GM18498 (cell line): ENCODE measurements around the gene DGKZ.
A peak's percentile ranks its signal among the peaks of the same experiment; 100 is the strongest.

Experiments
- ATAC-seq: cut with Tn5 transposase; IDR thresholded peaks from one replicate; pipeline ENCODE4 v1.9.1; 2021; ENCODE audit warnings: mild to moderate bottlenecking, moderate library complexity; ENCODE audit not compliant: unreplicated experiment

The DGKZ gene

GRCh38 chr11:46391578-46392420 is 44.5 kb downstream of the DGKZ start, which contains the start of gene CHRM4:
CHRM4 (minus strand) TSS chr11:46391776; CDS start chr11:46386557, 5,219 bp downstream.
- no peak for ATAC-seq

- ATAC-seq = peak; percentile 70
These were observed 45.4 kb downstream of the DGKZ start for GRCh38 chr11:46392421-46393230.

GRCh38 chr11:46393231-46393616 is 46.0 kb downstream of the DGKZ start:
- no peak for ATAC-seq

GRCh38 chr11:46393759-46394158 is 46.5 kb downstream of the DGKZ start:
- no peak for ATAC-seq

DNA sequence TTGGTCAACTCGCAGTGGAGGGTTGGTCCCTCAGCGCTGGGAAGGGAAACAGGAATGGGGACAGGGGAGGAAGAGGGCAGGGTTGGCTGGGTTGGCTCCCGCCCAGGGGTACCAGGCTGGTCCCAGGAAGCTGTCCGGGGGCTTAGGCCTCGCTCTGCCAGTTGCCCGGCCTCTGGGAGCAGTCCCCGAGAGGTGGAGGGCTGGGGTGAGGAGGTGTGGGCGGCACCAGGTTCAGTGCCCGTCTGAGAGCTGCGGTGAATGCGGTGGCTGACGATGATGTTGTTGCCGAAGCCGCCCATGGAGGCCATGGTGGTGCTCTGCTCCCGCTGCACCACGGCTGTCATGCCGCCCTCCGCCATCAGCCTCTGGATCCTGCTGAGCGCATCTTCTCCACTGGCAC is 50.3 kb downstream of the DGKZ start:
- no peak for ATAC-seq

GRCh38 chr11:46402957-46403902 is 56.0 kb downstream of the DGKZ start:
- no peak for ATAC-seq

- ATAC-seq = no peak
These were observed 57.3 kb downstream of the DGKZ start for GRCh38 chr11:46404476-46405017.

- no peak for ATAC-seq
These were observed 60.4 kb downstream of the DGKZ start for GRCh38 chr11:46407635-46408034.

GRCh38 chr11:46408407-46408986 is 61.2 kb downstream of the DGKZ start:
- ATAC-seq = no peak

DNA sequence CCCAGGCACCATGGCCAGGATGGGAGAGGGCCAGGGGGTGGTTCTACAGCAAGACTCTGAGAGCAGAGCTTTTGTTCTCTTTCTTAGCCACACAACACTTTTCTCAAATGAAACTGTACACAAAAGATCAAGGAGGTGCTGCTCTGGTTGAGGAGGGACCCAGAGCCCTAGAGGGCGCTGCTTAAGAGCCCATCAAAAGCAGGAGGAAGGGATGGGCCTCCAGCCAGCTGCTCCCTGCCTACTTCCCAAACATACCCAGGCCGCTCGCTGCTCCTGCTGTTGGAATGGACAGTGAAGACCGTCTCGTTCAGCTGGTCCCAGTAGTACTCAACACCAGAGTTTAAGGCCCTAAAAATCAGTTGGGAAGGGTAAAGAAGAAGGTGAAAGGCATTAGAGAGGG is 62.8 kb downstream of the DGKZ start:
- no peak for ATAC-seq

GRCh38 chr11:46413760-46414465 is 66.7 kb downstream of the DGKZ start:
- no peak for ATAC-seq

- ATAC-seq = no peak
These were observed 67.2 kb downstream of the DGKZ start for GRCh38 chr11:46414466-46414796.

- ATAC-seq = no peak
These were observed 67.6 kb downstream of the DGKZ start for GRCh38 chr11:46414879-46415278.

DNA sequence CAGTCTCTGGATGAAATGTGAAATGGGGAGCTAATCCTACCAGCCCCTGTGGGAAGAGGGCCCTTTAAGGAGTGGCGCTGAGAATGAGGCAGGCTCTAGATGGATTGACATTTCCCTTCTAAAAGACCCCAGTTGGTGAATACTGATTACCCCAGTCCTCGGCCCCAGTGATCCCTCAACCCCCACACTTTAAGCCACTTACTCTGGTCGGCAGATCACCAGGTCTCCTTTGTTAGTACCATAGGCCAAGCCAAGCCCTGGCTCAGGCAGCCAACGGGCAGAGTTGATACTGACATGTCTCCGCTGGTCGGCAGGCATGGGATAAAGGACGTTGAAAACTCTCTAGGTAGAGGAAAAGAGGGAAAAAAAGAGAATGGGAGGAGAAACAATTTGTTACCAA is 70.4 kb downstream of the DGKZ start:
- ATAC-seq = no peak

- no peak for ATAC-seq
These were observed 71.5 kb downstream of the DGKZ start for GRCh38 chr11:46418751-46419150.

GRCh38 chr11:46420513-46420912 is 73.2 kb downstream of the DGKZ start:
- no peak for ATAC-seq

GRCh38 chr11:46421257-46421880 is 74.1 kb downstream of the DGKZ start:
- no peak for ATAC-seq

GRCh38 chr11:46422588-46422987 is 75.3 kb downstream of the DGKZ start:
- no peak for ATAC-seq

DNA sequence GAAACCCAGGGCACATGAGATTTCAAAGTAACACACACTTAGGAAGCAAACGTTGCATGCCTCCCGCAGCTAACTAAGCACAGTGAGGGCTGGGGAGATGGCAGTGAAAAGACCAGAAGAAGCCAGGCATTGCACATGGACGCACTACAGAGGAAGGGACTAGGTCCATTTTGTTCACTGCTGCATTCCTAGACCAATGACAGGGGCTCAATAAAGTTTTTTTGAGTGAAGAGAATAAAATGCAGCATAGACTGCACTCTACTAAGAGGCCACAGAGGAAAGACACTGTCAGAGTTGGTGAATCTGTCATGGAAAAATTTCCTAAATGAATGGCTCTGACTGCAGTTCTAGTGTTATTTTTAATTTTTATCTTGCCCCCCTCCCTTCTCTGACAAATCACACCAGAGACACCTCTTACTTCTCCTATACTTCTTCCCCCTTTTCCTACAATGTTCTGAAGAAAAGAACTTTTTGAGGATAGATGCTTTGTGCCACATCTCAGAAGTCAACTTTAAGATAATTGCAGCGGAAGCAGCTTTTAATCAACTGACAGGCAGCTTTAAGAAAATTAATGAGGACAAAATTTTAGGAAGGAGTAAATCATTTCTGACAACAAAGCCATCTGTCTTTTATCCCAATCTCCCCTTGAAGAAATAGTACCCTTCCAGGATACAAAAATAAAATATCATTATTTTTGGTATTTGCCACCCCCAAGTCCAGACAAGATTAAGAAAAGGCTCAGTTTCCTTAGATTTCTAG is 79.1 kb downstream of the DGKZ start:
- ATAC-seq = no peak
